Activated T-cell treated with anti-CD3 and anti-CD28 coated beads, Interleukin-2, amount 50 U/mL, for 24 hours (primary cell): Measurements from ENCODE around the gene TAOK1.

Experiments used
- DNase-seq: peaks from one replicate; pipeline ENCODE4 v3.0.0-alpha.2; 2020
- H3K27ac Mint-ChIP-seq: 2 replicates; pipeline ENCODE4 v1.8.0; 2020; ENCODE audit warnings: mild to moderate bottlenecking, mixed read lengths
- H3K27me3 Mint-ChIP-seq: 2 replicates; pipeline ENCODE4 v1.8.0; 2020; ENCODE audit warnings: mixed read lengths
- H3K36me3 Mint-ChIP-seq: 2 replicates; pipeline ENCODE4 v1.8.0; 2020; ENCODE audit warnings: low read depth, mixed read lengths
- H3K4me1 Mint-ChIP-seq: 2 replicates; pipeline ENCODE4 v1.8.0; 2020; ENCODE audit warnings: low read depth, mixed read lengths
- H3K4me3 Mint-ChIP-seq: 2 replicates; pipeline ENCODE4 v1.8.0; 2020; ENCODE audit warnings: mild to moderate bottlenecking, moderate library complexity, mixed read lengths
- H3K9me3 Mint-ChIP-seq: 2 replicates; pipeline ENCODE4 v1.8.0; 2020; ENCODE audit warnings: mixed read lengths

TAOK1 gene

DNA sequence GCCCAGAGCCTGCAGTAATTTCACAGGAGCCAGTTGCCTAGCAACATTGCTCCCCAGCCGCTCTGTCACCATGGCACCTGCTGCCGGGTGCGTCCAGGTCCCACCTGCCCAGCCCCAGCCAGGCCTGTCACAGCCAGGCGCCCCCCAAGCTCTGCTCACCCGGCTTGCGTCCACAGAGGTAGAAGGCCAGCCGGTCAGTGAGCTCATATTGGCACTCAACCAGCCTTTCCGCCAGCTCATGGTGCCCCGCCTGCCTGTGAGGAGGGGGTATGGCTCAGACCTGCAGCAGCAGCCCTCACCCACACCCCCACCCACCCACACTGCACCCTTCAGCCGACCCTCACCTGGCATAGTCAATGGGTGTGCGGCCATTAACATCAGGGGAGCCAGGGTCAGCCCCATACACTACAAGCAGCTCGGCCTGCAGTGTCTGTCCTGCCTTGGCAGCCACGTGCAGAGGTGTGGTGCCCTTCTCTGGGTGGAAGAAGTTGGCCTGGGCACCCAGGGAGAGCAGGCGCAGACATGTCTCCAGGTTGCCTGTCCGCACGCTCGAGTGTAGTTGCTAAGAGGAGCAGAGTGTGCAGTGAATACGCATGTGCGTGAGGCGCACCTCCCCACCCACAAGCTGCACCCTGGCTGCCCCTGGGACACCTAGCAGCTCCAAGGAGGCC is 191.6 kb downstream of the TAOK1 start:
- Mint-ChIP-seq H3K4me3 (no peak overlapping the region), H3K36me3 (peaks cover 81% of the 10 kb centered on the region), H3K27ac (peak overlapping the region; percentile 83), H3K27me3 (no peaks in the 10 kb centered on the region), H3K4me1 (peaks cover 50% of the 10 kb centered on the region), H3K9me3 (no peaks in the 10 kb centered on the region)
- no peak for DNase-seq

DNA sequence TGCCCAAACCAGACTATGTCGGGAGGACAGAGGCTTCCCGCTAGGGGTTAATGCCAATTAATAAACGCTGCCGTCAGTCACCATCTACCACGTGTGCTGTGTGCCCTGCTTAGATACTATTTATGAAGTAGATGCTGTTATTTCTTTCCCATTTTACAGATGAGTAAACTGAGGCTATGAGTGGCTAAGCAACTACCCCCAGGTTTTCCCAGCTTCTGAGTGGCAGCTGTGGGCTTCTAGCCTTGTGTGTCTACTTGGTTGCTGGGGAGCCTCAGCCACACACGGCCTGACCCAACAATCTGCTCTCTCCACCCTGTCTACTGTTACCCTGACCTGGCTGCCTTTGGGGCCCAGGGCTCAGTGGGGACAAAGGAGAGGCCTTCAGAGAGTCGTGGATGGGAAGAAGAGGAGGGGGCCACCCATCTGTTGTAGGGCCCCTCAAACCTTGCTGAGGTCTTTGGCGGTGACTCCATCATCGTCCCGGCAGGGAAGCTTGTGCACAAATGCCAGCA is 192.1 kb downstream of the TAOK1 start:
- DNase-seq, result no peak
- peaks cover 56% of the 10 kb centered on the region for H3K4me1 Mint-ChIP-seq
- H3K36me3 Mint-ChIP-seq, result peaks cover 76% of the 10 kb centered on the region
- no peak overlapping the region for H3K4me3 Mint-ChIP-seq
- peak overlapping the region; percentile 67 for H3K27ac Mint-ChIP-seq
- no peaks in the 10 kb centered on the region for H3K27me3 Mint-ChIP-seq
- no peaks in the 10 kb centered on the region for H3K9me3 Mint-ChIP-seq

GRCh38 chr17:29582772-29583171 is 192.6 kb downstream of the TAOK1 start:
- Mint-ChIP-seq H3K4me3 (no peak overlapping the region), H3K36me3 (peaks cover 76% of the 10 kb centered on the region), H3K27ac (peak overlapping the region; percentile 67), H3K4me1 (peaks cover 60% of the 10 kb centered on the region), H3K9me3 (no peaks in the 10 kb centered on the region), H3K27me3 (no peaks in the 10 kb centered on the region)
- no peak for DNase-seq

GRCh38 chr17:29583324-29584248 is 193.4 kb downstream of the TAOK1 start:
- H3K36me3 Mint-ChIP-seq, result peaks cover 76% of the 10 kb centered on the region
- no peaks in the 10 kb centered on the region for H3K9me3 Mint-ChIP-seq
- peak overlapping the region; percentile 94 for H3K27ac Mint-ChIP-seq
- H3K4me1 Mint-ChIP-seq, result peaks cover 65% of the 10 kb centered on the region
- no peak overlapping the region for H3K4me3 Mint-ChIP-seq
- H3K27me3 Mint-ChIP-seq, result no peaks in the 10 kb centered on the region
- DNase-seq, result no peak

DNA sequence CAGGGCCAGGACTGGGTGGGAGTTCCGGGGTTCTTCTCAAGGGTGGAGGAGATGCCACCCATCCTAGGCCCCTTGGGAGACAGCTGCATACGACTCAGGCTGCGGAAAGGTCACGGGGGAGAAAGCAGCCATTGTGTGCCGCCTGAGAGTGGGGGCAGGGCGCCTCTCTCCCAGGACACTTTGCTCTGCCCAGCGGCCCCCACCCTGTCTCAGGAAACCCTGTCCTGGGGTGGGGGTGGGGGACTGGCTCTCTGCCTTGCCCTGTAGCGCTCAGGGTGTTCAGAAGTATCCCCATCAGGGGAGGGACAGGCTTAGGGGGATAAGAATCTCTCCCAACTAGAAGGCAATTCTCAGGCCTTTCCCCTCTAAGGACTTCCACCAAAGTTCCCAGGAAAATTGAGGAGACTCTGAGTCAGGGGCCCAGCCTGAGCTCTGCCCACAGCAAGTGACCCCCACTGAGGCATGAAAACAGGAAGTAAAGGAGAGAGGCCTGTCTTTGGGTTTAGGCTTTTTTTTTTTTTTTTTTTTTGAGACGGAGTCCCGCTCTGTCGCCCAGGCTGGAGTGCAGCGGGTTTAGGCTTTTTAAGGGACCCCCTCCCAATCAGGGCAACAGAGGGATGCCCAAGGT is 194.4 kb downstream of the TAOK1 start:
- Mint-ChIP-seq H3K27ac (peak overlapping the region; percentile 94), H3K4me1 (peaks cover 65% of the 10 kb centered on the region), H3K36me3 (peaks cover 68% of the 10 kb centered on the region), H3K27me3 (no peaks in the 10 kb centered on the region), H3K4me3 (no peak overlapping the region), H3K9me3 (no peaks in the 10 kb centered on the region)
- no peak for DNase-seq

GRCh38 chr17:29585080-29585751 is 195.1 kb downstream of the TAOK1 start:
- Mint-ChIP-seq H3K27ac (peak overlapping the region; percentile 94), H3K27me3 (no peaks in the 10 kb centered on the region), H3K36me3 (peaks cover 62% of the 10 kb centered on the region), H3K4me3 (peak overlapping the region; percentile 51), H3K9me3 (no peaks in the 10 kb centered on the region), H3K4me1 (peaks cover 66% of the 10 kb centered on the region)
- no peak for DNase-seq

DNA sequence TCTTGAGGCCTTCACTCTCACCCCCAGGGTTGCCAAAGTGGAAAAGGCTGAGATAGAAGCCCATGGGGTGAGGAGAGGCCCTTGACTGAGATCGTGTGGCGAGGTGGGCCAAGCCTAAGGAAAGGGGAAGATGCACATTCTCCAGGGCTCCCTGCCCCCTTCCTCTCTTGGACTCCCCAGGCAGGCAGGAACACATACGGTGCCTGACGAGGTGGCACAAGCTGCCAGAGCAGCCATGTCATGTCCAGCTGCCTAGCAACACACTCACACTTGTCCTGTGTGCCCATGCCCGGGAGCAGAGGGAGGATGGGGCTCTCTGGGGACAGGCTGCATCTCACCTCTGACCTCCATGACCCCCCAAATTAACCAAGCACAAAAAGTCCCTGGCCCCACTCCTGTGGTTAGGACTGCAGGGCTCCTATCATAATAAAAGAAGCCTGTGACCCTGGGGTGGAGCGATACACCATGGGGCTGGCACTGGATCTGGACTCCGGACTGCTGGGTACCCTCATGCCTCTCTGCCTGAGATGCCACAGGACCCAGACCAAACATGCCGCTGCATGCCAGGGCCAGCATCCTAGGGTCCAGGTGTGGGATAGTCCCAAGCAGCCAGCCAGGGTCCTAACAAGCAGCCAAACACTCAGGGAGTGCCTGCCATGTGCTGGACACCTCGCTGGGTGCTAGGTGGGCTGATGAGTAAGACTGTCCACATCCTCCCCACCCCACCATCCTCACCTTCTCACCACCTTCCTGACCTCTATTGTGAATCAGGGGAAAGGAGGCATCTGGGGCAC is 196.7 kb downstream of the TAOK1 start:
- peak overlapping the region; percentile 94 for H3K27ac Mint-ChIP-seq
- peaks cover 45% of the 10 kb centered on the region for H3K36me3 Mint-ChIP-seq
- H3K27me3 Mint-ChIP-seq, result no peaks in the 10 kb centered on the region
- H3K9me3 Mint-ChIP-seq, result no peaks in the 10 kb centered on the region
- peaks cover 71% of the 10 kb centered on the region for H3K4me1 Mint-ChIP-seq
- H3K4me3 Mint-ChIP-seq, result peak overlapping the region; percentile 96
- DNase-seq, result no peak

DNA sequence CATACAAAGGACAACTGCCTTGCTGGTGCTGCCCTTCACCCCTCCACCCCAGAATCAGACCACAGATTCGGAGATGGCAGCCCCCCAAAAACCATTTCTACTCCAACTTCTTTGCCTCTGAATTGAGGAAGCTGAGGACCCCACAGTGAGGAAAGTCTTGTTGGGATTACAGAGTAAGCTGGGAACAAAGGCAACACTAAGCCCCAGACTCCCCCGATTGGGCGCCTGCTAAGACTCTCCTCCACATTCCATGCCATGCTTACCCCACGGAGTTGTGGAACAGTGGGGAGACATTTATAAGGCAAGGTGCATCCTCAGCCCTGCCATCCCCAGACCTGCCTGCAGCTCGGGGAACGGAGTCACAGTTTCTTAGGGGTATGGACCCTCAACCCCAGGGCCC is 197.4 kb downstream of the TAOK1 start:
- H3K4me3 Mint-ChIP-seq, result peak overlapping the region; percentile 96
- peaks cover 38% of the 10 kb centered on the region for H3K36me3 Mint-ChIP-seq
- no peaks in the 10 kb centered on the region for H3K27me3 Mint-ChIP-seq
- peaks cover 74% of the 10 kb centered on the region for H3K4me1 Mint-ChIP-seq
- H3K9me3 Mint-ChIP-seq, result no peaks in the 10 kb centered on the region
- no peak for DNase-seq
- H3K27ac Mint-ChIP-seq, result peak overlapping the region; percentile 94

GRCh38 chr17:29588017-29588561 is 197.9 kb downstream of the TAOK1 start:
- Mint-ChIP-seq H3K27ac (peak overlapping the region; percentile 94), H3K27me3 (no peaks in the 10 kb centered on the region), H3K9me3 (no peaks in the 10 kb centered on the region), H3K4me3 (peak overlapping the region; percentile 96), H3K4me1 (peaks cover 78% of the 10 kb centered on the region), H3K36me3 (peaks cover 33% of the 10 kb centered on the region)
- DNase-seq, result no peak

- H3K4me1 Mint-ChIP-seq, result peaks cover 75% of the 10 kb centered on the region
- DNase-seq, result peak; percentile 73
- H3K27ac Mint-ChIP-seq, result peak overlapping the region; percentile 94
- no peaks in the 10 kb centered on the region for H3K9me3 Mint-ChIP-seq
- H3K4me3 Mint-ChIP-seq, result peak overlapping the region; percentile 96
- H3K36me3 Mint-ChIP-seq, result peaks cover 27% of the 10 kb centered on the region
- no peaks in the 10 kb centered on the region for H3K27me3 Mint-ChIP-seq
These were observed 198.6 kb downstream of the TAOK1 start for GRCh38 chr17:29588562-29589411.

DNA sequence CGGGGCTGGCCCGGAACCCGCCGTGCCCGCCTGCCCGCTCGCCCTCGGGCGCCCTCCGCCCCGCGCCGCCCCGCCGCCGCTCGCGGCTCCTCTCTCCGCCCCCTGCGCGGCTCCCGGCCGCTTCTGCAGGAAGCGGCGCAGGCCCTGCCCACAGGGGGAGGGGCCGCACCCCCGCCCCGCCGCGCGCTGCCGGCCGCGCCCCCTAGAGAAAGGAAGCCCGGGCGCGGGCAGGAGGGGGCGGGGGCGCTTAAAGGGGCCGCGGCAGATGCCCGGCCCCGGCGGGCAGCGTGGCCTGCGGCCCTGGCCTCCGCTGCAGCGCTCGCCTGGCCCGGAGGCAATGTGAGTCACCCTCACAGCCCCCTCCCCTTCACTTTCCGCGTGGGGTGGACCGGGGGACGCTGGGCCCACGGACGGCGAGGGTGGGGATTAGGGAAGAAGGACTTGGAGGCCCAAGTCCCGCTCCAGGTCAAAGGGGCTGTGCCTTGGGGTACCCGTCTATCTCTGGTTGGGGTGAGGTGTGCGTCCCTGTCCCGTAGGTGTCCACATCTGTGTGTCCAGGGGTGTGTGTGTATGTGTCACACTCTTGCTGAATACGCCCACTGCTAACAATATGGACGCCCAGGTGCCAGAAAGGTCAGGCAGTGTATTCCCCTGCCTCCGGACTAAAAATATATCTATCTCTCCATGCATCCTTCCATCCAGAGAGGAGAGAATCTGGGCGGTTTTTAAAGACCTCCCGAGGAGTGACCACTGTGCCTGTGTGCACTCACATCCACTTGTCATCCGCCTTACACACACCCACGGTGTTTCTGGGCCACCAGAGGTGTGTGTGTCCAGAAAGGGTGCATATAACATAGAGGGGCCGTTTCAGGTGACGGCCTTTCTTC is 199.6 kb downstream of the TAOK1 start, which contains the start of gene GIT1:
Gene GIT1, minus strand, starts transcription at position 125 of the 887 bp plus-strand sequence. CDS start 270 bp downstream, outside the sequence.
- Mint-ChIP-seq H3K4me1 (peaks cover 74% of the 10 kb centered on the region), H3K36me3 (peaks cover 26% of the 10 kb centered on the region), H3K27me3 (no peaks in the 10 kb centered on the region), H3K9me3 (no peaks in the 10 kb centered on the region), H3K4me3 (peak within 1 kb of the TSS; percentile 96), H3K27ac (peak within 1 kb of the TSS; percentile 94)
- peak; percentile 89 for DNase-seq
